Transverse colon (tissue), 4 donors: ENCODE measurements around the gene XPA. TPM values are rescaled to one million over a fixed set of nuclear protein-coding genes. Genes with fewer than 3 reads are reported as not detected.
A peak's percentile ranks its signal among the peaks of the same experiment; 100 is the strongest.

Experiments used
- DNase-seq: peaks from one replicate; pipeline ENCODE4 v3.0.0-alpha.2; 2019
- H3K27ac ChIP-seq, 4 donors: fragments of 200-600 bp; sonication (generic); 2 replicates each; pipeline ENCODE4 v1.5.1; 2016 to 2018; ENCODE audit warnings: inconsistent platforms in 4 of 4
- H3K27me3 ChIP-seq: fragments of 200-600 bp; sonication (generic); 2 replicates; pipeline ENCODE4 v1.5.1; 2017; ENCODE audit warnings: inconsistent platforms
- H3K36me3 ChIP-seq, 4 donors: fragments of 200-600 bp; sonication (generic); 2 replicates each; pipeline ENCODE4 v1.5.1; 2017 to 2019; ENCODE audit warnings: inconsistent platforms in 4 of 4
- H3K4me1 ChIP-seq, 4 donors: fragments of 200-600 bp; sonication (generic); 2 replicates each; pipeline ENCODE4 v1.5.1; 2017 to 2020; ENCODE audit warnings: inconsistent platforms in 4 of 4
- H3K4me3 ChIP-seq, 4 donors: fragments of 200-600 bp; sonication (generic); 1 replicate in 1 of 4; 2 replicates in 3 of 4; pipeline versions ENCODE4 v1.5.1 to v1.6.1; 2017 to 2019; ENCODE audit warnings: inconsistent platforms in 4 of 4
- H3K9me3 ChIP-seq, 2 donors: fragments of 200-600 bp; sonication (generic); 2 replicates each; pipeline ENCODE4 v1.5.1; 2017 to 2019; ENCODE audit warnings: inconsistent platforms in 2 of 2
- CTCF ChIP-seq, 5 experiments: fragments of 200-600 bp in 3 of 5; fragments of 450-650 bp in 2 of 5; sonication (generic) in 3 of 5; IDR thresholded peaks; 1 replicate in 2 of 5; 2 replicates in 3 of 5; pipeline ENCODE4 v1.5.1; 2016 to 2017; ENCODE audit warnings: antibody characterized with exemption in 5 of 5, inconsistent platforms in 3 of 5, mild to moderate bottlenecking in 2 of 5, moderate library complexity in 1 of 5
- EP300 ChIP-seq: sonication (generic); formaldehyde crosslinking; IDR thresholded peaks from one replicate; pipeline ENCODE4 v1.6.1; 2017; ENCODE audit warnings: antibody characterized with exemption, low read depth
- POLR2A ChIP-seq: fragments of 450-650 bp; IDR thresholded peaks from one replicate; pipeline ENCODE4 v1.6.1; 2016; ENCODE audit warnings: antibody characterized with exemption, mild to moderate bottlenecking, moderate library complexity
- POLR2AphosphoS5 ChIP-seq, 3 donors: sonication (generic); formaldehyde crosslinking; IDR thresholded peaks; one replicate each; pipeline ENCODE4 v1.6.1; 2016; ENCODE audit warnings: antibody characterized with exemption in 3 of 3
- whole genome bisulfite sequencing, 2 donors: methylation state at CpG; one replicate each; pipeline ENCODE4 v1.1.5; 2018; ENCODE audit warnings: low coverage in 1 of 2; 5-methylcytosine and 5-hydroxymethylcytosine counted together
- in situ Hi-C, 4 donors: fragments of 200-750 bp; cut with MboI; loops; one replicate each; pipeline versions ENCODE4 v1.15.0 to v1.15.1; 2017; ENCODE audit warnings: low sequenced_read_pairs in 3 of 4, low pct_ligation_motif_present in 1 of 4, low pct_unique_long_range_greater_than_20kb in 1 of 4
- intact Hi-C: fragments of 100-400 bp; cut with DNase I; formaldehyde crosslinking; loops from one replicate; pipeline ENCODE4 v1.15.1; 2023; ENCODE audit warnings: low total_unique reads
- total RNA-seq, 4 donors: library from RNA; depleted of rRNA; stranded (reverse); fragments of >200 nt; gene quantifications; one replicate each; pipeline ENCODE4 v1.1.0, GENCODE V29; 2016

XPA gene
- total RNA-seq, 4 donors from 2014 or later: 6.4 to 44.4 (median 12.5) TPM

GRCh38 chr9:97627624-97628023 is 69.5 kb downstream of the XPA start:
- intact Hi-C loops: no loop called here
- TF ChIP-seq CTCF (IDR thresholded peaks at IDR 0.05) (no peak), POLR2A (no peak), EP300 (no peak), POLR2AphosphoS5 (IDR thresholded peaks at IDR 0.05) (no peak)
- Histone ChIP-seq H3K36me3 (peaks cover 0 to 10% (median 3%) of the 10 kb centered on the region in 4 donors), H3K27ac (peak overlapping the region in 3 of 4 donors; percentile 4 to 23 (median 13)), H3K27me3 (no peaks in the 10 kb centered on the region), H3K4me1 (peaks cover 8 to 57% (median 18%) of the 10 kb centered on the region in 4 donors), H3K9me3 (no peaks in the 10 kb centered on the region), H3K4me3 (no peak overlapping the region)
- 63 to 66% methylated on average over 4 to 5 of the region's 5 CpGs for WGBS, 2 donors
- in situ Hi-C loops: no loop called here
- DNase-seq: no peak

- no peak overlapping the region for H3K4me3 ChIP-seq
- no peaks in the 10 kb centered on the region for H3K27me3 ChIP-seq
- H3K9me3 ChIP-seq: no peaks in the 10 kb centered on the region
- in situ Hi-C loops: no loop called here
- no peak for DNase-seq
- H3K27ac ChIP-seq: no peak overlapping the region
- peaks cover 0 to 10% (median 3%) of the 10 kb centered on the region in 4 donors for H3K36me3 ChIP-seq
- WGBS, 2 donors: 61 to 65% methylated on average over 3 of the region's 3 CpGs
- peaks cover 0 to 44% (median 6%) of the 10 kb centered on the region in 4 donors for H3K4me1 ChIP-seq
- TF ChIP-seq CTCF (IDR thresholded peaks at IDR 0.05): no peak
- TF ChIP-seq EP300: no peak
- intact Hi-C loops: no loop called here
These were observed 71.5 kb downstream of the XPA start for GRCh38 chr9:97625620-97626019.

Other genes starting within 250 kb of the XPA start
- 10 to 100 TPM in 1 of 4 donors, 1 to 10 TPM in 3; 4.2 to 11.6 (median 7.1) TPM for gene TMOD1, start 195.7 kb downstream of the XPA start, total RNA-seq
- 10 to 100 TPM; 13.8 to 27.0 (median 20.3) TPM for gene TSTD2, start 64.0 kb downstream of the XPA start, total RNA-seq
- 10 to 100 TPM; 24.6 to 40.4 (median 30.6) TPM for gene NCBP1, start 63.5 kb downstream of the XPA start, total RNA-seq
- not detected for gene FOXE1, start 155.9 kb upstream of the XPA start, total RNA-seq
- gene TRMO, start 225.2 kb upstream of the XPA start, total RNA-seq: 10 to 100 TPM; 25.6 to 37.8 (median 31.1) TPM
- not detected for gene HEMGN, start 240.8 kb upstream of the XPA start, total RNA-seq